NCI-H146 treated with DMSO at 0.1 percent for 48 hours (cell line): ENCODE data around the gene CHI3L2.
"Not testable (repeated sequence)": the region's sequence is repeated elsewhere in the genome, so short reads cannot be mapped to it uniquely, and the experiment has no call there.

Experiments used
- DNase-seq: peaks from one replicate; lab custom pipeline; 2025; ENCODE audit not compliant: unreplicated experiment; lab: John Stamatoyannopoulos, UW

CHI3L2 gene

DNA sequence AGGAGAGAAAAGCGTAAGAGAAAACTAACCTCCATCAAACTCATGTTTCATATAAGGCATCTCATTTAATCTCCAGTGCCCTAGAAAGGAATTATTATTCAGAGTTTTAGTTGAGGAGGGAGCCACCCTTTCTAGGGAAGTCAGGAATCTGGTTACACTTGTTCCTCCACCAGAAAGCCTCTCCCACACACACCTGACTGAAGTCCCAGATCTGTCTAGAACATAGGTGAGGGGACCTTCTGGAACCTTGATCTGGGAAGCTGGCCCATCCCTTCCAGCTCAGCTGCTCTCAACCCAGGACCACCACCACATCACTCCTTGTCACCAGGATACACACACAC is 25.2 kb upstream of the CHI3L2 start:
- no peak for DNase-seq

DNA sequence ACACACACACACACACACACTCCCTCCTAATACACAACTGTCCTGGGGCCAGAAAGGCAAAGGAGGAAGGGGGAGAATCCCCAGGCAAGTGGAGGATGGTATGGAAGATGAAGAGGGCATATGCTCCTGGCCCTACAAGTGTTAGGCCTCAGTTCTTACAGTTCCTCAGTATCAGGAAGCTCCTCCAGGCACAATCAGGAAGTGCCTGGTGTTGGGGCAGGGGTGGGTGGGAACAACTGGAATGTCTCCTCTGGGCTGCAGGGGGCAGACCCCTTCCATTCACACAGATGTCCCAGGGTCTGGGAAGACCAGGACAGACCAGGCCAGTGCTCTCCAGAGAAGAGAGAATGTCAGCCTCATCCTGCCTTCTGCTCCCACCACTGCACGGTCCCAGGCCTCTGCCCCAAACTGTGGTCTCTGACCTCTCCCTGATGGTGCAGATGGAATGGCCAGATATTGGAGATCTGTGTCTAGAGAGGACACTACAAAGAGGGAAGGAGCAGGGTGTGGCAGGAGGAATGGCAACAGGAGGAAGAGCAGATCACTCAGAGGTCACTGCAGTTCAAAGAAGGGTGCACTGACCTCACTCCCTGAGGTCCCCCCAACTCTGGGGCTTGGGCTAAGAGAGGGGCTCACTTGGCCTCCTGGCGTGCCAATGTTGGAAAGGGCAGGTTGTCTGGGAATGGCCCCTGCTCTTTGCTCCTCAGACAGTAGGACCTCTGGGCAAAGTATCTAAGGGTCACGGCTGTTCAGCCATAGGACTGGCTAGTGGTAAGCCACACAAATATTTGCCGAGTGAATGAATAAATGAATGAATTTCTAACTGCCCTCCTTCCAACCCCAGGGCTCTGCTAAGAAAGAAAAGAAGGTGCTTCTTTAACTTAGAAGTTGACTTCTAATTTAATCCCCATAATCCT is 24.5 kb upstream of the CHI3L2 start:
- no peak for DNase-seq

DNA sequence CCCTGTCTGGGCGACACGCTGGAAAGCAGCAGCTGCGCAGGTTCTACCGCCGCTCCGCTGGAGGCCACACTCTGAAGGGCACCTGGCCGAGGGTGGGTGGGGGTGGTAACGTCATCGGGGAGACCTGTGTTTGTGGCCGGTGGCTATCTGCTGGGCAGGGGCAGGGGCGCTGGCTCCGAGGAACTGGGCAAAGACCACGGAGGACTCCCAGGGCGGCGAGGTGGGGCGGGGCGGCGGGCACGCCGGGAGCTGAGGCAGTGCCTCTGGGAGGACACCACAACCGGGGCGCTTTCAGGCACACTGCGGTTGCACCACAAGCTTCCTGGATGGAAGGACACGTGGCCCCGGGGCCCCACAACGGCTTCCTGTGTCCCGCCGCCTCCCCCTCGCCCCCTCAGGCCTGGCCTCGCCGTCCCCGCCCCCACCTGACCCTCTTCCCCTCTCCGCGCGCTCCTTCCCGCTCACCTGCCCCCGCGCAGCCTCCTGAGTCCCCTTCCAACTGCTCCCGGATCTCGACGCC is 23.8 kb upstream of the CHI3L2 start:
- peak; percentile 59 for DNase-seq

DNA sequence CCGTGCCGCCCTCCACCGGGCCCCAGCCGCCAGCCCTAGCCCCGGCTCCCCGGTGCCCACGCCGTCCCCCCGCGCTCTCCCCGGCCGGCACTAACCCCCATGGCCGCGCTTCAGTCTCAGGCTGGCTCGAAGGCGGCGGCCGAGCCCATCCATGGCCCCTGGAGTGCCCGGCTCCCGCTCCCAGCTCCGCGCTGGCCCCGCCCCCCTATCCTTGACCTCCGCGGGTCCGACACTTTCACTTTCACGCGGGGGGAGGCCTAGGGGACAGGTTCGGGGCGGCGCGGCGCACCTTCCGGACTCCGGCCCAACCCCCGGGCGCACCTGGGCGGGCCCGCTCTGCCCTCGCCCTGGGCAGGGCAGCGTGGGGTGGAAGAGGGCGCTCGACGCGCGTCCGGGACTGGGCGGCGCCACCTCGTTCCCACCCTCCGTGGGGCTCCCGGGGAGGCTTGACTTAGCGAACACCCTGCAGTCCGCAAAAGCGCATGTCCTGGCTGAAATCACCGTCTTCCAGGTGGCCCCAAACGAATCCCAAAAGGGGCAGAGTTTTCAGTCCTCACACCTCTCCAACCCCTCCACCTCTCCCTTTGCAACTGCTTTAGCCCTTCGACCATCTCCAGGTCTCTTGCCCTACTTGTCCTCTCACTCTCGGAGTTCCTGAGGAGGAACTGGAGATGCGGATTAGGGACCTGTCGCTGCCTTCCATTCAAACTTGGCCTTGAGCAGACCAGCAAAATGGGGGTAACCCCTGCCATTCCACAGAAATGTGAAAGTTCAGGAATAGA is 23.1 kb upstream of the CHI3L2 start:
- DNase-seq, result peak; percentile 9

DNA sequence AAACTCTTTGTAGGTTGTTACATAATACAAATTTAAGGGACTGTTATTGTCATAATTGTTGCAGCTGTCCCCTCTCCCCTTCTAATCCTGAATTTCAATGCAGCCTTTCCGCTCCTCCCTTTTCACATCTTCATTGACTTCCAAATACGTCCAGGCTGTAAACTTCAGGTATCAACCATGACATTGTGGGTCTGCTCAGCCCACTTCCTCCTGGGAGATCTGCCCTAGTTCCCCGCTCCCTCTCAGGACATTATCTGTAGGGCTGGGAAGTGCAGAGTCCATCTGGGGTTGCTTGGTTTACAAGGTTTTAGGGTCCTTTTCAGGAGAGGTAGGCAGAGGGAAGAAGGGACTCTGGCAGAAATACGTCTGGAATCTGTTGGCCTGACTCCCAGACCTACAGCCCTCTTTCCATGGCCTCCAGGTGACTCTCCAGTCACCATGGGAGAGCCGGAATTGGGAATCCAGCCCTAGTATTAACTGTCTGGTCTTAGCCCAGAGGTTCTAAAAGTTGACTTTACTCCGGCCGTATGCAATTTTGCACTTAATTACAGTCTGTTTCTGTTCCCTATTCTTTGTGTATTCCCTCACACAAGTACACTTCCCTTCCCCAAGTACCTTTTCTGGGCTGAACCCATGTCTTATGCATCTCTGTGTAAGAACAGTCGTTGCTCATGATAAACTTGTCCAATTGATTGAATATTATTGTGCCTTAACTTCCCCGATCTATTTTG is 22.4 kb upstream of the CHI3L2 start:
- no peak for DNase-seq

DNA sequence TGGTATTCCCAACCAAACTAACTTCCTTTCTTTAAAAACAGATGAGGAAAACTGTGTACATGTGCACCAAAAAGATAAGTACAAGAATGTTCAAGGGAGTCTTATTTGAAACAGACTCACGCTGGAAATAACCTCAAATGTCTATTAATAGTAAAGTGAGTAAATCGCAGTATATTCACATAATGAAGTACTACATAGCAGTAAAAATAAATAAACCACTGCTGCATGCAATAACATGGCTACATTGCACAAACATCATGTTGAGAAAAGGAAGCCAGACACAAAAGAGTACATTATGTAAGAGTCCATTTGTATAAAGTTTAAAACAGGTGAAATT is 21.8 kb upstream of the CHI3L2 start:
- DNase-seq, result no peak

DNA sequence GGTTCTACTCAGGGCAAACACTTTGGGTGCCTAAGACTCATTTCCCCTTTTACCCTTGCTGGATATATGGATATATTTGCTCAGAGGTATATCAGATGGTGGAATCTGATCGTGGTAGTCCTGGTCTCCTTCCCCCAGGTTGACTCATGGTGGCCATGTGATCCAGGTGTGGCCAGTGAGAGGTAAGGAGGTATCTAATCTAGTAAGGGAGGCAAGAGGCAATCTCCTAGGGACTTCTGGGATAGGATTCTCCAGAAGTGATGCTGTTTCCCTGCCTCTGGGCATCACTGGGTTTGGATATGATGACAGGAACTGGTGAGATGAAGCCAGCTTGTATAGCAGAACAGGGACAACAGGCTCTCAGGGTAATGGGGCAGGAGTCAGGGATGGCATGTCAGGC is 18.6 kb upstream of the CHI3L2 start:
- DNase-seq, result no peak

DNA sequence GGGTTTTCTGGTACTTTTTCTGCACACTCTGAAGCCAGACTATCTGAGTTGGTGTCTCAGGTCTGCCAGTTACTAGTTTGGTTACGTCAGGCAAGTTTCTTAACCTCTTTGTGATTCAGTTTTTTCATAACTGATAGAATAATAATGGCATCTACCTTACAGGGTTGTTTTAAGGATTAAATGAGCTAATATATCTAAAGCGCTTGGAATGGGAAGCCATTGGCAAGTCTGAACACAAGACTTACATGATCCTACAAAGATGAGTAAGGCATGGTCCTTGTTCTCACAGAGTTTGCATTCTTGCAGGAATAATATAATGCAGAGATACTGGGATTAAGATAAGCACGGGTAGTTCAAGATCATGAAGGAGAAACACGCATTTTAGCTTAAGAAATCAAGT is 17.9 kb upstream of the CHI3L2 start:
- no peak for DNase-seq

DNA sequence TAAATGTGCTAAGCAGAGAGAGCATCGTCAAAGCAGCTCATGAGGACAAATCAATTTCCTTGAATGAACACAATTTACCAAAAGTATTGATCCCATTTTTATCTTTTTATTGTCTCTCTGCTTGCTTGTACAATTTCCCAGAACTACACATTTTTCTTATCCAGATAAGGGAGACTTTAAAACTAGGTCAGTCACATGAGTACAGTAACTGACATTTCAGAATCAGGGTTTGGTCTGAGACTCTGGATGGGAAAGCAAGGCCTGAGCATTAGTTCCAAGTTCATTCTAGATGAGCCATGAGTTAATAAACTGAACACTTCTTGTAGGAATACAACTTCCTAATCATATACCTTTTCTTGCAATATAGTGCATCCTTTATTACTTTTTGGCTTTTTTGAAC is 15.6 kb upstream of the CHI3L2 start:
- DNase-seq, result no peak

DNA sequence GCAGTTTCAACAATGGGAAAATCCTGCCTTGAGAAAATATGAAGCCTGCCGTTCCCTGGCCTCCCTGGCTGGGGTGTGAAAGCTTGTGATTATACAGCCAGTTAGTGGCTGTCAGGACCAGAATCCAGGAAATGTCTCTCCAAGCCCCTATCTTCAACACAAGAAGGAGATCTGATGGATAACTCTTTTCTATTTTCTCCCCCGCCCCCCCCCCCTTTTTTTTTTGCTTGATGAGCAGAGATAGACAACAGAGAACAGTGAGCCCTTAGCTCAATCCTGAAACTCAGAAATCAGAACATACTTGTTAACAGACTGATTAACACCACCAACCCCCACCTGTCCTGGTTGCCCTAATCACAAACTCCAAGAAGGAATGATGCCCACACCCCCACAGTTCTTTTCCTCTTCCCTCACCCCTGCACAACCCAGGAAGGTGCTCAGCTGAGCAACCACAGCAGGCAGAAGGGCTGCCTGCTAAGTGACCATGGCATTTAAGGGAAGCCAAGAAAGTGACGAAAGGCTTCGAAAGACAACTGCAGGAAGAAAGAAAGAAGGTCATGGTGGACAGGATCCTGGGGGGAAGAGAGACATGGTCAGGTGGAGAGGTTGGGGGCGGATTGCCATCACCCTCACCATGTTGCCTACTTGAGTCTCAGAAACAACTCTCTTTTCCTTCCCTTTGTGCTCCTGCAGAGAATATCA is 14.7 kb upstream of the CHI3L2 start:
- no peak for DNase-seq

DNA sequence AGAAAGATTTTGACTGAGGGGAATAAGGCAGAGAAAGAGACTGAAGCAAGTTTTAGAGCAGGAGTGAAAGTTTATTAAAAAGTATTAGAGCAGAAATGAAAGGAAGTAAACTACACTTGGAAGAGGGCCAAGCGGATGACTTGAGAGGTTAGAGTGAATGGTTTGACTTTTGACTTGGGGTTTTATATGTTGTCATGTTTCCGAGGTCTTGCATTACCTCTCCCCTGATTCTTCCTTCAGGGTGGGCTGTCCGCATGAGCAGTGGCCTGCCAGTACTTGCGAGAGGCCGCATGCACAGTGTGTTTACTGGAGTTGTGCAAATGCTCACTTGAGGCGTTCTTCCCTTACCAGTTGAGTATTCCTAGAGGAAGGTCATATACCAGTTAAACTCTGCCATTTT is 14.1 kb upstream of the CHI3L2 start:
- no peak for DNase-seq

DNA sequence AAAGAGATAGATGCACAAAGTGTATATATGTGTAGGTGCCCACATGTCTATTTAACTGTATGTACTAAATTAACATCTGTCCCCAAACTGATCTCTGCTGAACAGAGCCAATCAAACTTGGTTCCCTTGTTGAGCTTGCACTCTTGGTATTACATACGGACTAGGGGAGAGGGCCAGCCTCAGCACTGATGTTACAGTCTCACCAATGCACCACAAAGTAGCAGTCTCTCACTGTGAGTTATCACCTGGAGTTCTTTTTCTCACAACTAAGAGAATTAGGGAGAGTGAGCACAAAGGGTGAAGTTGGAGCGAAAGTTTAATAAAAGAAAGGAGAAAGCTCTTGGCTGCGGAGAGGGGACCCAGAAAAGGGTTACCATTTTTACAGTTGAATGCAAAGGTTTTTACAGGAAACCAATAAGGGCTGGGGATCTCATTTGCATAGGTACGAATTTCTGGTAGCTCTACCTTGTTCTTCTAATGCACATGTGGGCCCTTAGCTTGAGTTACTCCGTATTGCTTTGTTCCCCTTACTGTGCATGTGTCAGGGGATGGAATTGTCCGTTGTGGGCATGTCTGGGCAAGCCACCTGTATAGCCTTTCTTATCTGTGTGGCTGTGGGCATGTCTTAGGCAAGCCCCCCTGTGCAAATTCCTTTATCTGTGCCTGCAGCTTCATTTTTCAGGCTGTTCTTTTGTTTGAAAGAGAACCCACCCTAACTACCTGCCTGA is 13.3 kb upstream of the CHI3L2 start:
- DNase-seq, result peak; percentile 44

DNA sequence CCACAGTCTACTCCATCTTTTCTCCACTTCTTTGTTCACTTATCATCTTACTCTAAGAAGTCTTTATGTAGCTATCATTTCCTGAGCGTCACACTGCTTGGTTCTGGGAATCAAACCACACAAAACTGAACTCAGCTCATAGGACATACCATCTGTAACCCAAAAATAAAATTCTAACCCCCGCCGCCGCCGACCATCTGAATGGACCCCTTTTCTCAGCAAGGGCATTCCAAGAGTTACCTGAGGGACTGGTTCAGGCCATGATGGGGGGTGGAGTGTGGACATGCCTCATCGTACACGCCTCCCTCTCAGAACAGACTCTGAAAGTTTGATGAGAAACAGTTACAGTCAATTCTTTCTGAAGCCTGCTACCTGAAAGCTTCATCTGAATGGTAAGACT is 12.6 kb upstream of the CHI3L2 start:
- DNase-seq, result no peak

DNA sequence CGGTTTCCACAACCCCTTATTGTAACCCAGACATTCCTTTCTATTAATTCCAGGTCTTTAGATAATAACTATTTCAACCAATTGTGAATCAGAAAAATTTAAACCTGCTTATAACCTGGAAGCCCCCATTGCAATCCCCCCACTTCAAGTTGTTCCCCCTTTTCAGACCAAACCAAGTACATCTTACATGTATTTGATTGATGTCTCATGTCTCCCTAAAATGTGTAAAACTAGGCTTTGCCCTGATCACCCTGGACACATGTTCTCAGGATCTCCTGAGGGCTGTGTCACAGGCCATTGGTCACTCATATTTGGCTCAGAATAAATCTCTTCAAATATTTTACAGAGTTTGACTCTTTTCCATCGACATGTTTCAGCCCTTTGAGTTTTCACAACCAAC is 12.2 kb upstream of the CHI3L2 start:
- DNase-seq, result not testable (repeated sequence)

DNA sequence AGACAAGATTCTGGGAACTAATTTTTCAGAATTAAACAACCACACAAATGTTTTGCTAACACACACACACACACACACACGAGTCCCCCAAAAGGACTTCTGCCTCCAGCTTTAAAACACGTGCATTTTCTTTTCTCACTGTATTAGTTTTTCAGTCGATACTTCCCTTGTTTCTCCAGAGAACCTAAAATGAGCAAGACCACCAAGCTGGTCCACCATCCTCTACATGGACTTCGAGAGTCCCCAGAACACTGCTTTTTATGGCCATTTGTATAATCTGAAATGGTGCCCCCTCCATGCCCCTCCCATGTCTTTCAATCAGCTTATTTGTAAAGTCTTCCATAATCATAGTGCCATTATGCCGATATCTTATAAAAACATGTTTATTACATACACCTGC is 10.8 kb upstream of the CHI3L2 start:
- DNase-seq, result no peak

DNA sequence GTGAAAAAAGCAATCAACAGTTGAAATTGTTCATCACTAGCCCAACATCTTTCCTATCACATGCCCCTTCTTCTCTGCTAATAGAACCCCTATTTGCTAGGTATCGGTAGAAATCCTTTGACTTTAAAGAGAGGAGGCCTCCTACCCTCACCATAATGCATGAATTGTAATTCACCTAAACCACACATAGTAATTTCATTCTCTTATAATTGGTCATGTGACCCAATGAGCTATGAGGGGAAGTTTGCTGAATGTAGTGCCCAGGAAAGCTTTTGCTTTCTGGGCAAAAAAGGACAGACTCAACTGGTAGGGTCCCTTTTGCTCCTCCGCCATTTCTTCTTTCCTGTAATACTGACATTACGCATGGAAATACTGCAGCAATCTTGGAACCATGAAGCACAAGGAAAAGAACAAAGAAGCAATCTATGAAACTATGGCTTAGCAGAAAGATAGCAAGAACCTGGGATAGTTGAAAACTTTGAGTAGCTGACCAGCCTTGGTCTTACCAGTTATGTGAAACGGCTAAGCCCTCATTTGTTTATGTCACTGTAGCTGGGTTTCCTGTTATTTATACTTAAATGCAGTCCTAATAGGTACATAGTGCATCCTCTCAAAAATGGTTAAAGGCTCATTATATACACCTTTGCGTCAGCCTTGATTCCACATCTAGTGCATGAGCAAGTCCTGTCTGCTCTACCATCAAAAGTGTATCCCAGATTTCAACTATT is 10.2 kb upstream of the CHI3L2 start:
- no peak for DNase-seq

DNA sequence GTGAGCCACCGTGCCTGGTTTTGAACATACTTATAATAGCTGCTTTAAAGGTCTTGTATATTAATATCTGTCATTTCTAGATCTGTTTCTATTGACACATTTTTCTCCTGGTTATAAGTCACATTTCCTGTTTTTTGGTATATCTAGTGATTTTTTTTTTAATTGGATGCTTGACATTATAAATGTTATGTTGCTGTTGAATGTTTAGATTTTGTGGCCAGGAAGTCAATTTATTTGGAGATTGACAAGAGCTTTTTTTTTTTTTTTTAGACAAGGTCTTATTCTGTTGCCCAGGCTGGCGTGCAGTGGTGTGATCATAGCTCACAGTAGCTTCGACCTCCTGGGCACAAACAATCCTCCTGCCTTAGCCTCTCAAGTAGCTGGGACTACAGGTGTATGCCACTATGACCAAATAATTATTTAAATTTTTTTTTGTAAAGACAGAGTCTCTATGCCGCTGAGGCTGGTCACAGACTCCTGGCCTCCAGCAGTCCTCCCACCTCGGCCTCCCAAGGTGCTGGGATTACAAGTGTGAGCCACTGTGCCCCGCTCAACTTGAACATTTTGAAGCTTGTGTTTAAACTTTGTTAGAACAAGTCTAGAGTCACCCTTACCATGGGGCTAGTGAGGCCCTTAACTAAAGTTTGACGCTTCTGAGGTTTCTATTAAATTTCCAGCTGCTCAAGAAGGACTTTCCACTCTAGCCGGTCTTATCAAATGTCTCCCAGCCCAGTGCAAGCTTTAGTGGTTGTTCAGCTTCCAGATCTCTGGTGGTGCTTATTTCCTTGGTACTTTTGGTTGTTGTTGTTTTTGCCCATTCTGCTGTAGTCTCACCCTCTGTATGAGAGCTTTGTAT is 8.6 kb upstream of the CHI3L2 start:
- DNase-seq, result no peak

DNA sequence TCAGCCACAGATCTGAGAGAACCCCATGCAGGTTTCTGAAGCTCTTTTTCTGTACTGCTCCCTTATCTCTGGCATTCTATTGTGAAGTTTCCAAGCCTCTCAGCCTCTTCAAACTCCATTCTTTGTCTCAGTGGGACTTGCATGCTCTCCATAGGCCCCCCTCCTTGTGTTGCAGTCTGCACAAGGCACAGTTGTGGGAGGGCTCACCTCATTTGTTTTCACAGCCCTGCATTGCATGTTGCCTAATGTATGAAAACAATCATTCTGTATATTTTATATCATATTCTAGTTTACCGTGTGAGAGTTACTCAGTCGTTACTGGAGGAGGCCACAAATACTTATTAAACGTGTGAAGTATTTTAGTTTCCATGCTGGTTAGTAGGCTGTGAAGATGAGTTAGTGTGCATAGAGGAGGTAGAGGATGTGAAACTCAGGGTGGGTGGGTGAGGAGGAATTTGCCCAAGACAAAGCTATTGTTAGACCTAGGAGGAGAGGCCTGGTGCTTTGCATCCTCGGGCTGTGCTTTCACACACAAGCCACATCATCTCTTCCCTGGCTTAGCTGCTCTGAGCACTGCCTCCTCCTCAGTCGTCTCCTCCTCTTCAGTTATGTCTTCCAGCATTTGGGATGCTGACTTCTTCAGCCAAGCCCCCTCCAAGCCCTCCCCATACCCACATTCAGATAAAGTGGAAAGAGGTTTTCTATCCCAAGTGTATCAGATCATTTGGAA is 7.8 kb upstream of the CHI3L2 start:
- DNase-seq, result no peak
